Stimulated activated naive CD8-positive, alpha-beta T cell treated with anti-CD3 and anti-CD28 coated beads, Interleukin-15, amount 100 ng/mL, for 72 hours (primary cell): ENCODE results near the gene SLC7A14.

Experiments used
- ATAC-seq: fragments of 150-1000 bp; cut with Tn5 transposase; 2 replicates; pipeline ENCODE4 v1.10.0; 2021; ENCODE audit warnings: mild to moderate bottlenecking, moderate library complexity
- DNase-seq, 2 donors: peaks; one replicate each; pipeline ENCODE4 v3.0.0; 2021 to 2022
- H3K27ac Mint-ChIP-seq, 2 donors: one replicate each; pipeline ENCODE4 v1.8.0; 2022; ENCODE audit warnings: mild to moderate bottlenecking in 2 of 2, mixed read lengths in 2 of 2, moderate library complexity in 2 of 2
- H3K27me3 Mint-ChIP-seq: one replicate; pipeline ENCODE4 v1.8.0; 2022; ENCODE audit warnings: mixed read lengths
- H3K4me1 Mint-ChIP-seq: one replicate; pipeline ENCODE4 v1.8.0; 2022; ENCODE audit warnings: mild to moderate bottlenecking, mixed read lengths
- H3K4me3 Mint-ChIP-seq, 2 donors: one replicate each; pipeline ENCODE4 v1.8.0; 2022; ENCODE audit warnings: mild to moderate bottlenecking in 2 of 2, mixed read lengths in 2 of 2, moderate library complexity in 1 of 2
- H3K9me3 Mint-ChIP-seq, 2 donors: one replicate each; pipeline ENCODE4 v1.8.0; 2022; ENCODE audit warnings: mixed read lengths in 2 of 2

SLC7A14 gene

DNA sequence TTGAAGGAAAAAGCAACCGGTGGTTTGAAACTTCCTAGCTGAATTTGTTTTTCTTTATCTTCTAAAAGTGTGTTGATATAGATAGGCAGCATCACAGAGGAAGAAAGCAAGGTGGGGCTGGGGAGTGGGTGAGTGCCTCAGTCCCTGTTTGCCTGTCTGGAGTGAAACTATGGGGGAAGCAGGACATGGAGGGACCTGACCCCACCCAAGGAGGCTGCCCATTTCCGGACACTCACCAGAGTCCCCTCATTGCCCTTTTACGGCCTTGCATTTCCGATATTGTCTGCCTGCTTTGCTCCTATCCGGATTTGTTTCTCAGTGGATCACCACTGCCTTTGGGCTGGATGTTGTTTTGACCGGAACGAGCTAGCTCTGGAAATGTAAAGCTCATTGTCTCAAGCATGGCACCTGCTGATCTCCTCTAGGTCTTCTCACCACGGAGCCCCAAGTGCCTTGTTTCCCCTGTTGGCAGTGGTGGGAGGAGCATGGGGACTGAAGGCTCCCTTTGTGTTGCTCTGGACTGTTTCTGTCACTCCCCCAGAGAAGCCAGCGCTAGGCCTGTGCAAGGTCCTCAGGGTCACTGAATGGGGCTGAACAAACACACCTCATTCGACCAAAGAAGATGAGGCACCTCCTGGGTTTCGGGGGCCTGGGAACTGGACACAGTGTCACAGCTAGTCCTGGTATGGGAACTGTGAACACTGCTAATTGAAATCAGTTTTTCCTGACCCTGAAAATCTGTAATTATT, 160.2 kb downstream of the SLC7A14 start:
- H3K4me1 Mint-ChIP-seq, result peaks cover 20% of the 10 kb centered on the region
- no peak for DNase-seq
- H3K4me3 Mint-ChIP-seq, result no peak overlapping the region
- ATAC-seq, result no peak
- no peaks in the 10 kb centered on the region for H3K9me3 Mint-ChIP-seq
- H3K27ac Mint-ChIP-seq, result no peak overlapping the region
- H3K27me3 Mint-ChIP-seq, result peaks cover 36% of the 10 kb centered on the region

DNA sequence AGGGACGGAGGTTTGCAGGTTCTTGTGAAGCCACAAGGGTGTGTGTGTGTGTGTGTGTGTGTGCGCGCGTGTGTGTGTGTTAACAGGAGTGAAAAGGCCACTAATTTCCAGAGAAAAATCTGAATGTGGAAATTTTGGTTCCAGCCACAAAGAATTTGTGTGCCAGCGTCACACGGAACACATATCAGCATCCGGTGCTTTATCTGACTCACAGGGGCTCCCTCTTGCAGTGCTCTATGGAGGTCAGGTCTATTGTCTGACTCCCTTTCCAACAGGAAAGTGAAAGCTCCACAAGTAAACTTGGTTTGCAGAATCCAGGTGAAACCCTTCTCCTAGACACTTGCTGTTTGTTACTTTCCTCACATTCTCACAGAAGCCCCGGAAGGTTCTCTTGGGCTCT, 161.0 kb downstream of the SLC7A14 start:
- H3K4me3 Mint-ChIP-seq, result no peak overlapping the region
- DNase-seq (no peak), ATAC-seq (no peak)
- peaks cover 44% of the 10 kb centered on the region for H3K27me3 Mint-ChIP-seq
- no peaks in the 10 kb centered on the region for H3K9me3 Mint-ChIP-seq
- peaks cover 27% of the 10 kb centered on the region for H3K4me1 Mint-ChIP-seq
- no peak overlapping the region for H3K27ac Mint-ChIP-seq

DNA sequence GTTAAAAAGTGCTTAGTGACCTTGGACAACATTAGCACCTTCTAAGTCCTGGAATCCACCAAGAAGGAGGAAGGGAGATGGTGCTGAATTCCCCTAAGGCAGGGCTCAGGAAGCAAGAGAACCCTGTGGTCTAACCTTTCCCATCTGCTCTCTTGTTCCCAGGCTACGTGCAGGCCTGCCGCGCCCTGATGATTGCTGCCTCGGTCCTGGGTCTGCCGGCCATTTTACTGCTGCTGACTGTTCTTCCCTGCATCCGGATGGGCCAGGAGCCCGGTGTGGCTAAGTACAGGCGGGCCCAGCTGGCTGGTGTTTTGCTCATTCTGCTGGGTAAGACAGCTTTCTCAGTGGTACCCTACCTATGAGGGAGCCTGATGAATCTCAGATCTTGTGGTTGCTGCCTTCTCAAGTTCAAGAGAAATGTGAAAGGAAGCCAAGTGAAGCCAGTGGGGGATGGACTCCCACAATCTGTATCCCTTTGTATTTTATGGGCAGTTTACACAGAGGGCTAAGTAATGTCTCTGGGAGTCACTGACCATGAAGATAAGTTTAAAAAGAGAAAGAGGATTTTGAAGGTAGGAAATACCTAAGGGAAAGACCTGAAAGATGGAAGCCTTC, 162.8 kb downstream of the SLC7A14 start:
- peaks cover 24% of the 10 kb centered on the region for H3K4me1 Mint-ChIP-seq
- H3K4me3 Mint-ChIP-seq, result no peak overlapping the region
- ATAC-seq (no peak), DNase-seq (no peak)
- no peak overlapping the region for H3K27ac Mint-ChIP-seq
- no peaks in the 10 kb centered on the region for H3K9me3 Mint-ChIP-seq
- peaks cover 62% of the 10 kb centered on the region for H3K27me3 Mint-ChIP-seq

DNA sequence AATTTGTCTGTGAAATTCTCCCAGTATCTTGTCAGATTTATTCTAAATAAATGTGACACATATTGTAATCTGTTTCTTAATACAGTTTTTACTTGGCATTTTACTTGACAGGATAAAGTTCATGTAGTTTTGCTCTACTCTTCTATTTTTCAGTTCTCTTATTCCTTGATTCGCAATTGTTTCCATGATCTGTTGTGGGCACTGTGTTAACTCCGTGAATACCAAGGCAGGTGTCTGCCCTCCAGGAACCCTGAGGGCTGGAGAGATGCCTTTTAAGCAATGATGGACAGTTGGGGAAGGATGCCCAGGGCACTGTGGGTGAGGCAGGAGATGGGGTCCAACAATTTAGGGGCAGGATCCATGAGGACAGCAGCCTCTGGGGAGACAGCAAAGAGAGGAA, 164.1 kb downstream of the SLC7A14 start:
- no peak for DNase-seq
- peaks cover 25% of the 10 kb centered on the region for H3K4me1 Mint-ChIP-seq
- ATAC-seq, result no peak
- no peaks in the 10 kb centered on the region for H3K9me3 Mint-ChIP-seq
- no peak overlapping the region for H3K27ac Mint-ChIP-seq
- H3K4me3 Mint-ChIP-seq, result no peak overlapping the region
- peaks cover 72% of the 10 kb centered on the region for H3K27me3 Mint-ChIP-seq

DNA sequence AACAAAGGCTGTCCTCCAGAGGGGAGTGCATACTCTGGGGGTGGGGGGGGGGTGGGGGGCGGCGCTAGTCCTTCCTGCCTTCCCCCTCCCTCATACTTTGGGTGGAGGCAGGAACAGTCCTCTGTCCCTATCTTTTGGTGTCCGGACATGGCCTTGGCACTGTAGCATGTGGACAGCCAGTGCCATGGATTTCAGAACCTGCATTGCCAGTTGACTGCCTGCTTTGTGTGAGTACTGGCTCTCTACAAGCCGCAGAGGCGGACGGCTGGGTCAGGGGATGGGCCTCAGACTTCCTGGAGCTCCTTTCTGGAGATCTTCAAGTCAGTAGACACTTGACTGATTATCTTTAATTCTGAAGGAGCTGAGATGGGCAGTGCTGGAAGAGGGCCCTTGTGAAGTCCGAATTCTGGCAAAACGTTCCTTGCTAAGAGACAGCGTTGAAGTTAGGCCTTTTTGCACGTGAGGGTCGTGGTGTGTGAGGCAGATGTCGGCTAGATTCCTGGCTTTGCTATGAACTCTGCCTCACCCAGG, 164.7 kb downstream of the SLC7A14 start:
- Mint-ChIP-seq H3K9me3 (no peaks in the 10 kb centered on the region), H3K27ac (no peak overlapping the region), H3K4me1 (peaks cover 25% of the 10 kb centered on the region), H3K4me3 (no peak overlapping the region), H3K27me3 (peaks cover 69% of the 10 kb centered on the region)
- ATAC-seq (no peak), DNase-seq (no peak)

DNA sequence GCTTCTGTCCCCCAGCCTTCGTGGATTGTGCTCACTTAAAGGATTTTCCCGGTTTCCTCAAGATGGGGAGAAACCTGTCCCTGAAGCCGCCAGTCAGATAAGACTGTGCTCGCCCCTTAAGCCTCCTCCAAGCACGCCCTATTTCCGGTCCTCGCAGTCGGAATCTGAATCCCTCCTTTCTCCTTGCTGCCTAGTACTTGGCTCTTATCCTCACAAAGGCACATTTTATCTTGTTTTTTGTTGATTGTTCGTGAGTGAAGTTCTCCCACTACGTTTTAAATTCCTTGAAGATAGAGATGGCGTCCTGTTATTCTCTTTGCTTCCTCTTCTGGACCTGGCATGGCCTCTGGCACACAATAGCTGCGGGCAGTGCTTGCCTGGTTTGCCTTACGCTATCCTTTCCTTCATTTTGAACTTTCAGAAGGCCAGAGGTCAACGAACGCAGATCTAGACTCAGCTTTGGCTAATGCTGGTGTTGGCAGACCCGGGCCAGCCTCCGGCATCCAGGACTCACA, 165.5 kb downstream of the SLC7A14 start:
- ATAC-seq, result no peak
- Mint-ChIP-seq H3K4me1 (peaks cover 25% of the 10 kb centered on the region), H3K4me3 (peak overlapping the region in 1 of 2 donors; percentile 47), H3K9me3 (no peaks in the 10 kb centered on the region), H3K27ac (no peak overlapping the region), H3K27me3 (peaks cover 61% of the 10 kb centered on the region)
- DNase-seq, result no peak

DNA sequence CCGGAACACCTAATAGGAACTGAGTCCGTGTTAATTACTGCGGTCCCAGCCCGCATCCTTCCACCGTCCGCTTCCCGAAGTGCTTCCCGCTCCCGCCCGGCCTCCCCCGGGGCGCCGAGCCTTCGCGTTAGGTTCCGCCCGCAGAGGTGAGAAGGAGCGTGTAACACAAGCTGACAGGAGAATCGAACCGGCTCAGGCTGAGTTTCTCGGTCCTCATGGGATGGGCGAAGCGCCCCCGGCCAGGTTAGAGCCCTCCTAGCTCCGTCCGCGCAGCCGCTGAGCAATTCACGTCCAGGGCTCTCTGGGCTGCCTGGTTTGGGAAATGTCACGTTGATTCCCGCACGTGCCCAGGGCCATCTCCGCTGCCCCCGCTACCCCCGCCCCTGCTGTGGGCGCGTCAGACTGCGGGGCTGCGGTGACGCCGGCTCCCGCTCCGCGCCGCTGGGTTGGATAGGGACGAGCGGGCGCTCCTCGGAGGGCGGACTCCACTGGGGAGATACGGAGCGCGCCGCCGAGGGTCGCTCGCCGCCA, 166.3 kb downstream of the SLC7A14 start:
- Mint-ChIP-seq H3K9me3 (no peaks in the 10 kb centered on the region), H3K27me3 (peaks cover 54% of the 10 kb centered on the region), H3K27ac (no peak overlapping the region), H3K4me3 (peak overlapping the region; percentile 11 to 70), H3K4me1 (peaks cover 25% of the 10 kb centered on the region)
- ATAC-seq (no peak), DNase-seq (no peak)

DNA sequence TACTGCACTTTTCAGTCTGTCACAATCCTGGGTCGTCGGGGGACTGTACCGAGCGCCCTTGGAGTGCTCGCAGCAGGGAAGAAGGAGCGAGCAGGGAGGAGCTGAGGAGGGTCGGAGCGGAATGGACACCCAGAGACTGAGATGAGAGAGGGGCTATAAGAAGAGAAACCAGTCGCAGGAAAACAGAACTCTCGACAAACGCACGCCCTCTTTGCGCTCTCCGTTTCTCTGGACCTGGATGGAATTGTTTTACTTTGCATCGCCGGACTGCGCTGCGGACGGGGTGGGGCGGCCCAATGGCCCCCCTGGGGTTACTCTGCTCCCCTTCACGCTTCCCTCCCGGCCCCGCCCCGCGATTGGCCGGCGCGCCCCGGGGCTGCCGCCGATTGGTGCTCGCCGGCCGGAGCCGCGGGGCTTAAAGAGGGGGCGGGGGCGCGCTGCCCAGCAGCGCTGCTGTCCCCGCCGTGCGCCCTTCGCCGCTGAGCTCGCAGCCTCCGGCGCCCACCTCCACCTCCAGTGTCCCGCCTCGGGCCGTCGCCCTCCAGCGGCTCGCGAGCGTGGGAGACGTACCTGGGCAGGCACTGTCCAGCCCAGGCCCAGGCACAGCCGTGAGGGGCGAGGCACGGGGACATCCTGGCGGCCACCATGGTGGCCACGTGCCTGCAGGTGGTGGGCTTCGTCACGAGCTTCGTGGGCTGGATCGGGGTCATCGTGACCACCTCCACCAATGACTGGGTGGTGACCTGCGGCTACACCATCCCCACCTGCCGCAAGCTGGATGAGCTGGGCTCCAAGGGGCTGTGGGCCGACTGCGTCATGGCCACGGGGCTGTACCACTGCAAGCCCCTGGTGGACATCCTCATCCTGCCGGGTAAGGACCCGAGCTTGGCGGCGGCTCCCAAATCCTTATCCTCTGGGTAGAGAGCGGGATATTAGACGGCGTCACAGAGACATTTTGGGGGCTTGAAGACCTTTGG, 167.2 kb downstream of the SLC7A14 start, which contains the start of gene CLDN11:
Gene CLDN11 (plus strand): TSS at position 447 of the 977 bp plus-strand sequence. CDS start 199 bp downstream, at position 646.
- Mint-ChIP-seq H3K27me3 (peaks cover 51% of the 10 kb centered on the region), H3K27ac (no peak within 1 kb of the TSS), H3K4me3 (peak within 1 kb of the TSS; percentile 77 to 94), H3K4me1 (peaks cover 31% of the 10 kb centered on the region), H3K9me3 (no peaks in the 10 kb centered on the region)
- no peak for DNase-seq
- ATAC-seq, result peak; percentile 19

DNA sequence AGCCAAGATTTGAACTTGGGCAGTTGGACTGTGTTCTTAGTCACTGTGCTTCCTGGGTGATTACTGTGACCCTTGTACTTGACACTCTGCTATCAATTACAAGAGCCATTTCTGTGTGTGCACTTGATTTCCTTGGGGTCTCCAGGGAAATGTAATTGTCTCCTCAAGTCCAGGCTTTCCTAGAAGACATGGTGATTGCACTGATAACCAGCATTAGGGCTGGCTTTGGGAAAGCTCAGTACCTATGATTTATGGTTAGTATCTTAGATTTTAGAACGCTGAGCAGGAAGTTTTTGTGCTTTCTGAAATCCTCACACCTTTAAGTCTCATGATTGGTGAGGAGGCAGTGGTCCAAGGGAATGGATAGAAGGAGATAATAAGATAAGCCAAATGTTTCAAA, 168.8 kb downstream of the SLC7A14 start:
- Mint-ChIP-seq H3K27me3 (peaks cover 50% of the 10 kb centered on the region), H3K4me3 (no peak overlapping the region)

DNA sequence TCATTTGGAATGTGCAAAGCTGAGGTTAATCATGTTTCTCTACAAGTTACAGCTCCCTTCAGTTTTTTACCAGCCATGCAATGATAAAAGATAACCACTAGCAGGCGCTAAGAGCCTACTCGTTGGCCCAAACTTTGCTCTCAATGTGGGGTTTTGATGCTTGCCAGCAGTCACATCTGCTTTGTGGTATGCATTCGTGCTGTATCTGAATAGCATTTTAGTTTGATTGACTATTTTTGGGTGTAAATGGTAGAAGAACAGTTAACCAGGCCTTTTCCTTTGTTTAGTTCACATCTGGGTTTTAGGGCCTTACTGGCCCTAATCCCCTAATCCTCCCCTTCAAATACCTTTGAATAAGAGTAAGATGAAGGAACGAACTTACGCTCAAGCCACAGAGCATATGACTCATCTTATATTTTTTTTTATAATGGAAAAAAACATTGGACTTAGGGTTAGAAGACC, 171.6 kb downstream of the SLC7A14 start:
- Mint-ChIP-seq H3K4me1 (peaks cover 17% of the 10 kb centered on the region), H3K9me3 (no peaks in the 10 kb centered on the region), H3K4me3 (no peak overlapping the region), H3K27me3 (peaks cover 21% of the 10 kb centered on the region), H3K27ac (no peak overlapping the region)
- ATAC-seq (peak; percentile 68), DNase-seq (peak in 1 of 2 donors; percentile 41)

More for the DNA sequence above, 168.8 kb downstream of the SLC7A14 start:
- Mint-ChIP-seq H3K27ac (no peak overlapping the region), H3K9me3 (no peaks in the 10 kb centered on the region), H3K4me1 (peaks cover 31% of the 10 kb centered on the region)
- ATAC-seq, result no peak
- DNase-seq, result no peak

DNA sequence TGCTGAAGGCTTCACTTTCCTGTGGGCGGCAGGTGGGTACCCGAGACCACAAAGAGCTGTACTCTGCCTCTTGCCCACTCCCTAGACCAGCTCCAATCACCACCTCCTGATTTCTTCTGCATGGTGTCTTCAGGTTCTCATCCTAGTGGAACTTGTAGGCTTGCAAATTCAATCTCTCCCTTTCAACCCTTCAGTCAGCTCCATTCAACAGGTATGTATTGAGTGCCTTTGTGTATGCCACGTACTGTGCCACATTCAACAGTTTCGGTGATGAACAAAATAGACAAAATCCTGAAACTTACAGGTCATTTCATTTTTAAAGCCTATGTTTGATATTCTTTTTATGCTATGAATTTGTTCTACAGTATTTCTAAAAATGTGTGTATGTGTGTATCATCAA, 172.6 kb downstream of the SLC7A14 start:
- ATAC-seq, result no peak
- no peak overlapping the region for H3K27ac Mint-ChIP-seq
- no peak overlapping the region for H3K4me3 Mint-ChIP-seq
- no peak for DNase-seq
- H3K4me1 Mint-ChIP-seq, result peaks cover 9% of the 10 kb centered on the region
- H3K27me3 Mint-ChIP-seq, result peaks cover 12% of the 10 kb centered on the region
- no peaks in the 10 kb centered on the region for H3K9me3 Mint-ChIP-seq

DNA sequence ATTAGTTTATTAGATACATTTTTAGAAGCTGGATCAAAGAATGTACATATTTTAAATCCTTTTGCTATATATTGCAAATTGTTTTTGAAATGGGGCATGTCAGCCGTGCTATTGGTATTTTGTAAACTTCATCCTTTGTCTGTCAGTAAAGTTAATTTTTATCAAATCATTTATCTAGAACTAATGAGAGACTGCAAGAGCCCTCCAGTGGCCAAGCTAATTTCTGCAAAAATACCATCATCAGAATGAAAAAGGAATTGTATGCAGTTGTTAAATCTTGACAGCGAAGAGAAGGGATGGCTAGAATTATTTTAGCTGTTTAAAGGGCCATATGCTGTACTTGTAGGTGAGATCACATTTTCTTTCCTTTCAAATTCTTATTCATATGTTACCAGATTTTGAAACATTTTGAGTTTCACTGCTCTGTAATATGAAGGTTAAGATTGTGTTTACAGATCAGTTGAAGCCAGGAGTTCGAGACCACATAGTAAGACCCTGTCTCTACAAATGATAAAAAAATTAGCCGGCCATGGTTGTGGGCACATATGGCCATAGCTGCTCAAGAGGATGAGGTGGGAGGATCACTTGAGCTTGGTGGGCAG, 175.3 kb downstream of the SLC7A14 start:
- Mint-ChIP-seq H3K27me3 (no peaks in the 10 kb centered on the region), H3K9me3 (no peaks in the 10 kb centered on the region), H3K27ac (no peak overlapping the region), H3K4me1 (peaks cover 6% of the 10 kb centered on the region), H3K4me3 (no peak overlapping the region)
- ATAC-seq (no peak), DNase-seq (no peak)
